ENCODE measurements around the gene CTXND1. TPM values are rescaled to one million over a fixed set of nuclear protein-coding genes. Genes with fewer than 3 reads are reported as not detected.
A peak's percentile ranks its signal among the peaks of the same experiment; 100 is the strongest.

Gene CTXND1
- total RNA-seq, 1 experiment from 2014 or later, result not detected

GRCh38 chr15:80173022-80173759, 78.8 kb downstream of the CTXND1 start:
- no peaks in the 10 kb centered on the region for H3K9me3 Mint-ChIP-seq
- Histone ChIP-seq H3K14ac (ENCODE audit: insufficient read depth, low read length) (no peak overlapping the region), H2BK15ac (ENCODE audit: low read depth, low read length) (no peak overlapping the region), H3K4me1 (ENCODE audit: insufficient read depth, low read length) (no peaks in the 10 kb centered on the region), H3K18ac (ENCODE audit: insufficient read length, low read depth, low read length) (no peak overlapping the region), H2BK20ac (ENCODE audit: low read depth, low read length, poor library complexity, severe bottlenecking) (no peak overlapping the region), H4K20me1 (ENCODE audit: control insufficient read depth, insufficient read depth, insufficient read length) (peaks cover 4% of the 10 kb centered on the region), H2AK5ac (ENCODE audit: insufficient read length, low read length) (no peak overlapping the region), H3K79me1 (ENCODE audit: insufficient read depth, low read depth, low read length, poor library complexity, severe bottlenecking) (no peaks in the 10 kb centered on the region), H3K27me3 (ENCODE audit: insufficient read depth, low read length) (no peaks in the 10 kb centered on the region), H3T11ph (ENCODE audit: low read length) (no peak overlapping the region), H3K4ac (ENCODE audit: low read depth, low read length) (no peak overlapping the region), H4K91ac (ENCODE audit: insufficient read length, low read depth, low read length) (no peak overlapping the region), H3K4me2 (ENCODE audit: insufficient read depth, insufficient read length, low read length) (no peak overlapping the region), H3K23ac (ENCODE audit: insufficient read length, low read depth, low read length) (no peak overlapping the region), H3K27ac (ENCODE audit: insufficient read length, low read depth, low read length) (no peak overlapping the region), H4K8ac (replicated peaks; ENCODE audit: insufficient read length, low read depth, low read length) (no peak overlapping the region), H3K23me2 (ENCODE audit: insufficient read length, low read depth, low read length, poor library complexity, severe bottlenecking) (no peaks in the 10 kb centered on the region), H3K56ac (ENCODE audit: insufficient read length, low read depth, low read length) (no peak overlapping the region), H4K5ac (ENCODE audit: insufficient read length, low read depth, low read length) (no peak overlapping the region), H3K9ac (ENCODE audit: extremely low read depth, insufficient read length, low read length) (no peak overlapping the region), H2BK5ac (ENCODE audit: insufficient read length, low read length) (no peak overlapping the region), H2BK120ac (ENCODE audit: low read depth, low read length, poor library complexity, severe bottlenecking) (no peak overlapping the region), H2AFZ (ENCODE audit: low read length) (no peak overlapping the region), H3K79me2 (ENCODE audit: insufficient read depth, low read length) (no peaks in the 10 kb centered on the region), H3K9me3 (ENCODE audit: control insufficient read depth, low read depth, low read length) (no peaks in the 10 kb centered on the region), H2BK12ac (ENCODE audit: insufficient read length, low read depth, low read length) (no peak overlapping the region)
- no peaks in the 10 kb centered on the region for H3K27me3 Mint-ChIP-seq (ENCODE audit: low read depth)
- H3K4me1 Mint-ChIP-seq, result no peaks in the 10 kb centered on the region
- WGBS (ENCODE audit: extremely low coverage, insufficient read length, low lambda C conversion rate), result no CpG with 5 or more reads among the region's 10 CpGs
- H3K4me3 Mint-ChIP-seq, result no peak overlapping the region; a peak in 1 of 5 replicates
- TF ChIP-seq CTCF (conservative IDR thresholded peaks at IDR 0.05), result peak; percentile 85
- peak overlapping the region in 1 of 3 experiments; percentile 51; a peak in 3 of 7 replicates for H3K27ac Mint-ChIP-seq
- peaks cover 8 to 34% (median 13%) of the 10 kb centered on the region in 3 experiments; a peak in 6 of 7 replicates for H3K36me3 Mint-ChIP-seq (ENCODE audit: insufficient read depth in 1 of 3, low read depth in 3 of 3)
- peak; percentile 81 for DNase-seq
